HT-29 (cell line): ENCODE results near the gene PRR22. TPM values are rescaled to one million over a fixed set of nuclear protein-coding genes. Genes with fewer than 3 reads are reported as not detected.

Source experiments
- DNase-seq: peaks from one replicate; pipeline ENCODE4 v3.0.0-alpha.2; 2015; ENCODE audit warnings: low spot score
- total RNA-seq: library from RNA; depleted of rRNA; stranded (reverse); fragments of >200 nt; shearing (Covaris generic); gene quantifications from 2 replicates; pipeline ENCODE4 v1.2.3, GENCODE V29; 2014; rRNA removed

PRR22 gene
- total RNA-seq: 2.1 and 3.9 TPM in 2 replicates

DNA sequence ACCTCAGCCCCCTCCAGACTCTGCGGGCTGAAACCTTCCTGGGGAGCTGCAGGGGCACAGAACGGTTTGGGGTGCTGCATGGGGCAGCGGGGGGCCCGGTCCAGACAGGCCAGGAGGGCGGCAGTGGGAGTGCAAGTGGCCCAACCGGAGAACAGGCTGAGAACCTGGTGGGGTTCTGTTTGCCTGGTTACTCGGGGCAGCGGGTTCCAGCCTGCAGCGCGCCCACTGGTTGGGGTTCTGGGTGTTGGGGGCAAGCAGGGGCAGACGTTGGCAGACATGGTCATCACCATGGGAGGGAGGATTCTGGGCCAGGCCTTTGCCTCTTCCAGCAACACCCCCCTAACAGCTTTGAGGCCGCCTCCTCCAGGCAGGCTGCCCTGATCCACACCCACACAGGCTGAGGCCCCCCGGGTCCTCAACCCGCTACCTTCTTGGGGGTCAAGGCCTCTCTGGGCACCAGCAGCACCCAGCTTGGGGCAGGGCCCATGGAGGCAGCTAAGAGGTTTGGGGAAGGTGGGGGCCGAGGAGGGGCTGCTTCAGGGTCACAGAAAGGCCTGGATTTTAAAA, at the start of gene PRR22:
PRR22 (minus strand) TSS at position 166 of the 567 bp plus-strand sequence; CDS start at position 80, 86 bp downstream.
- DNase-seq: no peak

DNA sequence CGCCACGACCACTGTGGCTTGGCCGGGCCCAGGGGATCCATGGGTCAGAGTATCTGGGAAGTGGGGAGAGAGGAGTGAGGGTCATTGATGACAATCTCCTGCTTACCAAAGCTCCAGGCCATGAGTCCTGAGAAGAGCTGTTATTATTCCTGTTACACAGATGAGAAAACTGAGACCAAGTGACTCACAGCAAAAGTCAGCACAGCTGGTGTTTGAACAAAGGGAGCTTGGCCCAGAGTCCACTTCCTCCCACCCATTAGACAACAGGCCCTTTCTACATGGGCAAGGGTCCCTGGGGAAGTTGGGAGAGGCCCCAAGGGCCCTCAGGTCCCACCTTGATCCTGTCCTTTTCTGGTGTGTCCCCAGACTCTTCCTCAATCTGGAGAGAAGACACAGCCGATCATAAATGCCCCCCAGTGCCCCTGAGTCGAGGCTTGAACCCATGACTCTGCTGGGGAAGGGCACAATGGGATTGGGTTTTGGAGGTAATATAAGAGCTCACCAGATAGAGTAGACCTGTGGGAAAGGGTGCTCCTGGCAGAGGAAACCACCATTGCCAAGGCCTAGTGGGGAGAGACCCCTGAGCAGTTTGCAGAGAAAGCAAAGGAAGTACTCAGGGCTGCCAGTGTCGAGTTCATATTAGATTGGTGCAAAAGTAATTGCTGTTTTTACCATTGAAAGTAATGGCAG, 48.1 kb upstream of the PRR22 start:
- no peak for DNase-seq

- no peak for DNase-seq
These were observed 47.5 kb upstream of the PRR22 start for GRCh38 chr19:5832061-5832460.

DNA sequence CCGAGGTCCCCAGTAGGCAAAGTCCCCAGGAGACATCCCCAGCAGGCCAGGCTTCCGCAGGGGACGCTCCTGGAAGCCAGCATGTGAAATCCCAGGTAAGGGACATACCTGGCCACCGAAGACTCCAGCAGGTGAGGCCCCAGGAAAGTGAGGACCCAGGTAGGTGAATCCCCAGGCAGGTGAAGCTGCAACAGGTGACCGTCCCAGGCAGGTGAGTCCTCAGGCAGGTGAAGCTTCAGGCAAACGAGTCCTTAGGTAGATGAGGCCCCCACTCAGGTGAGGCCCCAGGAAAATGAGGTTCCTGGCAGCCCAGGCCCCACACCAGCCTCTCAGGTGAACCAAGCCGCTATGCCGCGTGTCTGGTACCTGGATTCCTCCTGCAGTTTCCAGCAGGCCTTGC, 46.6 kb upstream of the PRR22 start:
- DNase-seq: no peak

DNA sequence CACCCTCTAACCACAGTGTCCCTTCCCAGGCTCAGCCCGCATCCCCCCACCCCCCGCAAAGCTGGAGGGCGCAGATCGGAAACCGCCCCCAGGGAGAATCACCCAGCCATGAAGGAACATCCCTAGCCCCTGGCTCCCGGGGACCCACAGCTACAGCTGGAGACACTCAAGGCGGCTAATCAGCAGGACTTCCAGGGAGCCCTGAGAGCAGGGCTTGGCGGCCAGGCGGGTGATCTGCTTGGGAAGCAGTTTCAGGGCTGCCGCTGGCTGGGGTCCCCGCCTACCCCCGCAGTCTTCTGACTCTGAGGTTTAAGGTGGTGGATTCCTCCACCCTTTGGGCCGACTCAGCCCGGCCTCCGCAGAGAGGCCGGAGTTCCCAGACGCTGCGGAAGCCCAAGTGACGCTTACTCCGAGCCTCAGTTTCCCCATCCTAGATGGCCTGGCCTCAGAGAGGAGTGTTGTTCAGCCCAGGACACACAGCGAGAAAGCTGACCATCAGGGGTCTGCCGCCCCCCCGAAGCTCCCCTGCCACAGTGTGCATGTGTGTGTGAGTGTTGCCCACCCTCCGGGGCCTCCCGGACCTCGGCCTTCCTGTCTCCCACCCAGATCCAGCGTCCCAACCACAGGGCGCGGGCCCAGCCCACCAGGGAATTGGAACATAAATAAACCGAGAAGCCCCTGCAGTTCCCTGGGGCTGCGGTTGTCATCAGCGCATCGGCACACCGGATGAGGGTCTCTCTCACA, 45.2 kb upstream of the PRR22 start:
- DNase-seq: no peak

DNA sequence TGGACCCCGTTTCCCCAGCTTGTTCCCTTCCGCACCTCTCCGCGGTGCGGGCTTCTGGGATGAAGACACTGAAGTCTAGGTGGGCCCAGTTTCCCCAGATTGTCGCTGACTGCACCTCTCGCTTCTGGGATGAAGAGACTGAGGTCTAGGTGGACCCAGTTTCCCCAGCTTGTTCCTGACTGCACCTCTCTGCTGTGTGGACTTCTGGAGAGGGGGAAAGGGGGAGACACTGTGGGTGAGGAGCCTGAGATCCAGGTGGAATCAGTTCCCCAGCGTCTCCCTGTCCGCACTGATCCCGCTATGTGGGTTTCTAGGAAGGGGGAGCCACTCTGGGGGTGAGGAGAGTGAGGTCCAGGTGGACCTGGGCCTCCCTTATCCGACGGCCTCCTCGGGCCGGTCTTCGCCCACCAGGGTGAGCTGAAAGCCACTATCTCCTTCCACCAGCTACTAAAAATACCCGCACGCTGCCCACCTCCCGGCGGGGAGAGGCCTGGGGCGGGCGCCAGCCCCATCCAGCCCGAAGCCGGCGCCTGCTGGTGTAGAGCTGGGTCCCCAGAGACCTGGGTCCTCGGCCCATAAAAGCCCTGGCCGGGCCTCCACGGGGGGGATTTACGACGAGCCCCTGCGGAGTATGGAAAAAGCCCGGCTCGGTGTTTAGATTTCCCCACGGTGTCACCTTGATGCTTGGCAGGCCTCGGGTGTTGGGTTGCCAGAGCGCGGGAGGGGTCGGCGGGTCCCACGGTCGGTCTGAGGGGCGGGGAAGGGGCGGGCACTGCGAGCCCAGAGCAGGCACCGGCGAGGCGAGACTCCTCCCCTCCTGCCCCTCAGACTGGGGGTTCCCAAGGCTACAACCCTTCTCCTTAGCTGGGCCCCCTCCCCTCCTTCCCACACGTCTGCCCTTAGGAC, 44.4 kb upstream of the PRR22 start:
- no peak for DNase-seq

GRCh38 chr19:5827891-5828660, 43.5 kb upstream of the PRR22 start:
- peak; percentile 80 for DNase-seq

- DNase-seq: no peak
These were observed 42.9 kb upstream of the PRR22 start for GRCh38 chr19:5827342-5827890.

- peak; percentile 76 for DNase-seq
These were observed 42.2 kb upstream of the PRR22 start for GRCh38 chr19:5826531-5827341.

DNA sequence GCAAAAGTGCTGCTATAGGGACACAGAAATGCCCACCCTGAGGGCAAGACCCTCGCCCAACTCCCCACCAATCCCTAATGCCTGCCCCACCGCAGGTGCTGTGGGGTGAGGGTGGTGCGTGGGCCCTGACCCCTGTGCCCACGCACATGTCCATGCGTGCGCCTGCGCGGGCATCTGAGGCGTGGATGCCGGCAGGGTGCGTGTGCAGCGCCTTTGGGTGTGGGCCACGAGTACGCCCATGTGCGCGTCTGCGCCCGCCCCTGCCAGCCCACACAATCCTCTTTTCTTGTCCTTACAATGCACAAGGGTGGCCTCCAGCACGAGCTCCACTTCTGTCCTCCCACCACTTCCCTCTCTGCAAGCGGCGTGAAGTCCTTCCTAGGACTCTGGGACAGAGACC, 40.6 kb upstream of the PRR22 start:
- no peak for DNase-seq

DNA sequence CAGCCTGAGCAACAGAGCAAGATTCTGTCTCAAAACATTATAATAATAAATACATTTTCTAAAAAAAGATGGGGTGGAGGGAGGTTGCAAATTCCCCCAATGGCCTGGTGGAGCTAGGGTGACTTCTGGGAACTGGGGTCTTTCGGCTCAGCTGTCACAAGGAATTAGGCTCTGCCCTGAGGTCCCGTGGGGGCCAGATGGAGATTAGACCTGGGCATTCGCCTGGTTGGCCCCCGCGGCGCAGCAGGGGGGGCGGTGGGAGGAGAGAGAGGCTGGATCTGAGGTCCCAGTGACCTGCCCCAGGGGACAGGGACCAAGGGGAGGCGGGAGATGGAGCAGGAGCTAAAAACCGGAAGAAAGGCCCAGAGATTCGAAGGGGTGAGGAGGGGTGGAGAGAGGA, 40.2 kb upstream of the PRR22 start:
- DNase-seq: no peak

DNA sequence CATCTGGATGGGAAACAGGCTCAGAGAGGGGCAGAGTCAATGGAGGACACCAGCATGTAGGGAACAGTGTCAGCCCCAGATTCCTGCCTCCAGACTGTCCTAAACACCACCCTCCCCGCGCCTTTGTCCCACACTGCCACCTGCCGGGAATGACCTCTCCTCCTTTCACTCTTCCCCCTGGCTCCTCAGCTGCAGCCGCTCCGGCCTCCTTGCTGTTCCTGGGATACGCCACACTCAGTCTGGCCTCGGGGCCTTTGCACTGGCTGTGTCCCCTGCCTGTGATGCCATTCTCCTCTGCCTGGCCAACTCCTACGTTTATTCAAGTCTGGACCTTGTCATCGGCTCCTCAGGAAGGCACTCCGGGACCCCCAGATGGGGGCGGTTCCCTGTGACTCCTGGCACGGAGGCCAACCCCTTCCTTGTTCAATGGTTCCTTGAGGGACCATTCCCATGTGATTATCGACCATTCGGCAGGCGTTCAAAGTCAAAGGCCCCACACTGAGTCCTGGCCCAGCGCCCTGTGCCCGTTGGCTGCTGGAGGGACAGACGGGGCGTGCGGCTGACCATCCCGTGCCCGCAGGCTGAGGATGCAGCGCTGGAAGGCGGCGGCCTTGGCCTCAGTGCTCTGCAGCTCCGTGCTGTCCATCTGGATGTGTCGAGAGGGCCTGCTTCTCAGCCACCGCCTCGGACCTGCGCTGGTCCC, 39.2 kb upstream of the PRR22 start:
- DNase-seq: peak; percentile 68

GRCh38 chr19:5822181-5822844, 37.8 kb upstream of the PRR22 start:
- no peak for DNase-seq

- DNase-seq: no peak
These were observed 37.1 kb upstream of the PRR22 start for GRCh38 chr19:5821521-5822180.

DNA sequence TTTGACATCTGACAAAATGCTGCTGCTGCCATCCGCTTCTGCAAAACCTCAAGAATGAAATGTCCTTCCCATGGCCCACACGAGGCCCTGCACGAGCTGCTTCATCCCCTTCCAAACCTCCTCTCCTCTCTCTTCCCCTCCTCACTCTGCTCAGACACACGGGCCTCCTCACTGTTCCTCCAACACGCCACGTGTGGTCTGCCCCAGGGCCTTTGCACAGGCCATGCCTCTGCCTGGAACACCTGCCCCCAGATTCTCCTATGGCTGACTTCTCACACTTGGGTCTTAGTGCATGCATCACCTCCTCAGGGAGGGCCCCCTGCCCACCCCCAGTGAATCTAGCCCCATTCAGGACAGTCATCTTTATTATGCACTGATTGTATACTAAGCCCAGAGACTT, 36.2 kb upstream of the PRR22 start:
- DNase-seq: no peak

DNA sequence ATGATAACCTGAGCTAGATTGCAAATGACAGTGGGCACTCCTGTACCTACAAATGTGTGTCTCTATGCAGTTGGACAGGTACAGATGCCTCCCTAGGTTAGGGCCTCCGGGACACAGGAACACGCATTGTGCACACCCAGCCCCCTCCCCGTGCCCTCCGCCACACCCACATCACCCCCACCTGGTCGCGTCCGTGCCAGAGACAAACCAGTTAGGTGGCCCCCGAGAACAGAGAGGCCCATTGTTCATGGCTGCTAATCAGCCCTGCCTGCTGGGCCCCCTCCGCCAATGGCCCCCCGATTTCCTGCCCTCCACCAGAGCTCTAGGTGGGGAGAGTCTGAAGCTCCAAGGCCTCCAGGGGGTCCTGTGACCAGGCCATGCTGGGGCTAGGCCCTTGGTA, 34.0 kb upstream of the PRR22 start:
- DNase-seq: no peak

DNA sequence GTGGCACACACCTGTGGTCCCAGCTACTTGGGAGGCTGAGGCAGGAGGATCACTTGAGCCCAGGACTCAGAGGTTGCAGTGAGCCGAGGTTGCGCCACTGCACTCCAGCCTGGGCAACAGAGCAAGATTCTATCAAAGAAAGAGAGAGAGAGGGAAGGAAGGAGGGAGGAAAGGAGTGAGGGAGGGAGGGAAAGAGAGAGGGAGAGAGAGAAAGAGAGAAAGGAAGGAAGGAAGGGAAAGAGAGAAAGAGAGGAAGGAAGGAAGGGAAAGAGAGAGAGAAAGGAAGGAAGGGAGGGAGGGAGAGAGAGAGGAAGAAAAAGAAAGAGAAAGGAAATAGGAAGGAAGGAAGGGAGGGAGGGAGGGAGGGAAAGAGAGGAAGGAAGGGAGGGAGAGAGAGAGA, 32.7 kb upstream of the PRR22 start:
- no peak for DNase-seq

DNA sequence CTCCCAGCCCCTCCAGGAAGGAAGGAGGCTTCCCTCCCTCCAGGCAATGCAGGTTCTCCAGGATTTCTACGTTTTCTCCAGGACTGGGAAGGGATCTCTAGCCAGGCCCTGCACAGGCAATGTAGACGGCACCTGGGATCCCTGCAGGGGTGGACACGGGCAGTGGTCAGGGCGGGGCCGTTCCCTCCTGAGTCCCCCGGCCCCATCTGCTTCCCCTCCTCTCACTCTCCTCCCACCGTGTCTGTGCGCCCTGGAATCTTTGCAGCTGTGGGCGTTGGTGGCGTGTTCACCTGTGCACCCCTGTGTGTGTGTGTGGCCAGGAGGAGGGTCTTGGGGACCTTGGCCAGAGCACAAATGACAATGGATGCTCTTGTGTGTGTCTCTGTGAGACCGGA, 30.3 kb upstream of the PRR22 start:
- DNase-seq: no peak
